Progenitor cell of endocrine pancreas (in vitro differentiated cells): ENCODE measurements around the gene NCKAP5. TPM values are rescaled to one million over a fixed set of nuclear protein-coding genes. Genes with fewer than 3 reads are reported as not detected.

ENCODE experiments used
- DNase-seq: peaks from one replicate; pipeline ENCODE4 v3.0.0; 2021; ENCODE audit warnings: low spot score; ENCODE audit not compliant: unreplicated experiment
- H3K27ac Mint-ChIP-seq: 2 replicates; pipeline ENCODE4 v1.8.0; 2021; ENCODE audit warnings: mild to moderate bottlenecking, moderate library complexity, mixed read lengths
- H3K27me3 Mint-ChIP-seq: 2 replicates; pipeline ENCODE4 v1.8.0; 2021; ENCODE audit warnings: mixed read lengths
- H3K36me3 Mint-ChIP-seq: 2 replicates; pipeline ENCODE4 v1.8.0; 2022; ENCODE audit warnings: mixed read lengths; ENCODE audit not compliant: insufficient read depth
- H3K4me1 Mint-ChIP-seq: 2 replicates; pipeline ENCODE4 v1.8.0; 2021; ENCODE audit warnings: low read depth, mixed read lengths
- H3K4me3 Mint-ChIP-seq: 2 replicates; pipeline ENCODE4 v1.8.0; 2021; ENCODE audit warnings: low read depth, mild to moderate bottlenecking, moderate library complexity, mixed read lengths
- H3K9me3 Mint-ChIP-seq: 2 replicates; pipeline ENCODE4 v1.8.0; 2021; ENCODE audit warnings: low read depth, mixed read lengths
- CTCF ChIP-seq: fragments of 200-600 bp; sonication (generic); IDR thresholded peaks from one replicate; pipeline ENCODE4 v1.5.0; 2021; ENCODE audit warnings: antibody characterized with exemption, mild to moderate bottlenecking; ENCODE audit not compliant: unreplicated experiment
- total RNA-seq: library from RNA; stranded (reverse); gene quantifications from 2 replicates; pipeline ENCODE4 v1.2.1, GENCODE V29; 2021

The NCKAP5 gene
- total RNA-seq, 1 donor from 2014 or later: 1.7 TPM

- no peak for DNase-seq
- H3K4me1 Mint-ChIP-seq: no peaks in the 10 kb centered on the region
- TF ChIP-seq CTCF: no peak
- H3K9me3 Mint-ChIP-seq: no peaks in the 10 kb centered on the region
- no peak overlapping the region for H3K27ac Mint-ChIP-seq
- no peak overlapping the region for H3K4me3 Mint-ChIP-seq
- no peaks in the 10 kb centered on the region for H3K36me3 Mint-ChIP-seq
- peaks cover 3% of the 10 kb centered on the region for H3K27me3 Mint-ChIP-seq
These were observed 789.0 kb downstream of the NCKAP5 start for GRCh38 chr2:132779206-132779721.

- no peak for DNase-seq
- H3K4me1 Mint-ChIP-seq: peaks cover 1% of the 10 kb centered on the region
- no peaks in the 10 kb centered on the region for H3K27me3 Mint-ChIP-seq
- no peak for TF ChIP-seq CTCF
- no peaks in the 10 kb centered on the region for H3K36me3 Mint-ChIP-seq
- H3K9me3 Mint-ChIP-seq: no peaks in the 10 kb centered on the region
- no peak overlapping the region for H3K27ac Mint-ChIP-seq
- H3K4me3 Mint-ChIP-seq: no peak overlapping the region
These were observed 792.0 kb downstream of the NCKAP5 start for GRCh38 chr2:132776287-132776686.

- H3K27ac Mint-ChIP-seq: no peak overlapping the region
- no peaks in the 10 kb centered on the region for H3K36me3 Mint-ChIP-seq
- TF ChIP-seq CTCF: no peak
- peaks cover 1% of the 10 kb centered on the region for H3K4me1 Mint-ChIP-seq
- no peak for DNase-seq
- H3K4me3 Mint-ChIP-seq: no peak overlapping the region
- no peaks in the 10 kb centered on the region for H3K27me3 Mint-ChIP-seq
- H3K9me3 Mint-ChIP-seq: peaks cover 3% of the 10 kb centered on the region
These were observed 794.1 kb downstream of the NCKAP5 start for GRCh38 chr2:132774189-132774588.

GRCh38 chr2:132773331-132773730 is 794.9 kb downstream of the NCKAP5 start:
- peaks cover 1% of the 10 kb centered on the region for H3K4me1 Mint-ChIP-seq
- H3K4me3 Mint-ChIP-seq: no peak overlapping the region
- no peak overlapping the region for H3K27ac Mint-ChIP-seq
- no peaks in the 10 kb centered on the region for H3K36me3 Mint-ChIP-seq
- DNase-seq: no peak
- no peak for TF ChIP-seq CTCF
- peaks cover 3% of the 10 kb centered on the region for H3K9me3 Mint-ChIP-seq
- no peaks in the 10 kb centered on the region for H3K27me3 Mint-ChIP-seq

- no peak for TF ChIP-seq CTCF
- no peak for DNase-seq
- Mint-ChIP-seq H3K9me3 (peaks cover 3% of the 10 kb centered on the region), H3K4me3 (no peak overlapping the region), H3K36me3 (no peaks in the 10 kb centered on the region), H3K4me1 (peaks cover 1% of the 10 kb centered on the region), H3K27me3 (no peaks in the 10 kb centered on the region), H3K27ac (no peak overlapping the region)
These were observed 795.9 kb downstream of the NCKAP5 start for GRCh38 chr2:132772340-132772739.
